NCI-H2196 treated with DMSO at 0.1 percent for 48 hours (cell line): ENCODE measurements around the gene LDLRAD3.
"Not testable (repeated sequence)": the region's sequence is repeated elsewhere in the genome, so short reads cannot be mapped to it uniquely, and the experiment has no call there.

ENCODE experiments used
- DNase-seq: peaks from one replicate; lab custom pipeline; 2025; ENCODE audit not compliant: unreplicated experiment; lab: John Stamatoyannopoulos, UW

The LDLRAD3 gene

DNA sequence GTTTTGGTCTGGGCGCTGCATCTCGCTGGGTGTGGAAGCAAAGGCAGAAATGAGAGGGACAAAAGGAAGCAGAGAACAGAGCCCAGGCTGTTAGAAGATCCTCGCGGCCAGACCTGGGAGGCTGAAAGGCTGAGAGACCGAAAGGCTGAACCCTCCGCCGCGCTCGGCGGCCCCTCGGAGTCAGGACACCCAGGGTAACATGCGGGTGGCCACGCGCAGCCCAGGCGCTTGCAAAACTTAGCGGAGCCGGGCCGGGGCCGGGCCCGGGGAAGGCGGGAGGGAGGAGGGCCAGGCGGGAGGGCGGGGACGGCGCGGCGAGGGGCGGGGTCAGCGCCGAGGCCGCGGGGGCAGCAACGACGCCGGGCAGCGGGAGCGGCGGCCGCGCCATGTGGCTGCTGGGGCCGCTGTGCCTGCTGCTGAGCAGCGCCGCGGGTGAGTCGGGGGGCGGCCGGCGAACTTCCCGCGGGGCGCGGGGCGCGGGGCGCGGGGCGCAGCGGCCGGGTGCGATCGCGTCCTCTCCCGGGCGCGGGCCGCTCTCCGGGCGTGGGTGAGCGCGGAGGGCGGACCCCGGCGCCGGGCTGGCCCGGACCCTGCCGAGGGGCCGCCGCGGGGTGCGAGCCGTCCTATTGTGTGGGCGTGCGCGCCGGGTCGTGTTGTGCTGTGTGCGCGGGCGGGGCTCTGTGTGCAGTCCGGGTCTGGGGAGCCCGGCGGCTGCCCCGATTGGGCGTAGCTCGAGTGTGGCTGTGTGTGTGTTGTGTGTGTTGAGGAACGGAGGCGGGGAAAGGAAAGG is at the start of gene LDLRAD3:
TSS of gene LDLRAD3 (plus strand) at position 350 of the 790 bp plus-strand sequence. CDS start at position 387, 37 bp downstream.
- peak; percentile 35 for DNase-seq

DNA sequence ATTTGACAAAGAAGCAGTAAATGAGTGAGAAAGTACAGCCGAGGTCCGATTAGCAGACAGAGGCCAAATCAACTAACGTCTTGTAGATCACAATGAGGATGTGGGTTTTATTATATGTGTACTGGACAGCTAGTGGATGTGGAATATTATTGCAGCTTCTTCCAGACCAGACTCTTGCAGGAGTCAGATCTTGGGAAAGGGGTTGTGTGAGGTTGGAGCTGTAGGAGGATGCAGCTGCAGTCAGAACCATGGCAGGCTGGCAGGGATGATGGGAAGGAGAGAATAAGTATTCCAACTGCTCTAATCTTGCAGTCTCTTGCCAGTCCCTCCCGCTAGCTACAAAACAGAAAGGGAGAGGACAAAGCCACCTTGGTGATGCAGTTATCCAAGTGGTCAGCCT is 46.8 kb upstream of the LDLRAD3 start:
- no peak for DNase-seq

GRCh38 chr11:35902961-35903360 is 40.9 kb upstream of the LDLRAD3 start:
- no peak for DNase-seq

GRCh38 chr11:35905646-35906276 is 38.1 kb upstream of the LDLRAD3 start:
- no peak for DNase-seq

- no peak for DNase-seq
These were observed 37.6 kb upstream of the LDLRAD3 start for GRCh38 chr11:35906277-35906661.

- DNase-seq, result no peak
These were observed 37.2 kb upstream of the LDLRAD3 start for GRCh38 chr11:35906681-35907080.

DNA sequence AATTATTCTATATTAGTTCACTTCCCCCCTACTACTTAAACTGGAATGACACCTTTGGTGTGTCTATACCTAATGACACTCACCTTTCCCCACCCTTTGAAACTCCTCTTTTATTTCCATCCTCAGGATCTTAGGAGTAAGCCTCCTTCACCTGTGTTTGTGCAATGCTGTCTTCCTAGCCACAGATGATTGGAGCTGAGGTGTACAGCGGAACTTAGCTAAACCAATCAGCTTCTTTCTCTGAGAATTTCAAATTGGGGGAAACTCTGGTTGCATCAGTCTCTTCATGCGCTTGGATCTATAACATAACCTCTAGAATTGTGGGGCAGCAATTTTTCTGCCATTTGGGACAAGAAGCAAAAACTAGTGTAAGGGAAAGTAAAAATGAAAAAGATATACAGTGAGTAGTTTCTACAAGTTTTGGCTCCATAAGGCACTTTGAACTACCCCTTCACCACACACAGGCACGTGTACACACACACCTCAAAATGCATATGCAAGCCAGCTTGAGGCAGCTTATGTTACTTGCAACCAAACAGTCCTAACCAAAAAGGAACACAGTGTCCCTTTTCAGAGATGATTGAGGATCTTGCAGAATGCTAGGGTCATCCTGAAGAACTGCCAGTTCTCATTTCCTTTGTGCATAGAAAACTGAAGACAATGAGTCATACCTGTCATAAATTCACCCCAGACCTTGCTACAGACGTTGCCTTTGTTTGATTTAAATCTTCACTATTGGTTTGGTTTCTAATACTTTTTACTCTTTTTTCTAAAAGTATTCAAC is 36.0 kb upstream of the LDLRAD3 start:
- no peak for DNase-seq

- not testable (repeated sequence) for DNase-seq
These were observed 35.5 kb upstream of the LDLRAD3 start for GRCh38 chr11:35908432-35908771.

DNA sequence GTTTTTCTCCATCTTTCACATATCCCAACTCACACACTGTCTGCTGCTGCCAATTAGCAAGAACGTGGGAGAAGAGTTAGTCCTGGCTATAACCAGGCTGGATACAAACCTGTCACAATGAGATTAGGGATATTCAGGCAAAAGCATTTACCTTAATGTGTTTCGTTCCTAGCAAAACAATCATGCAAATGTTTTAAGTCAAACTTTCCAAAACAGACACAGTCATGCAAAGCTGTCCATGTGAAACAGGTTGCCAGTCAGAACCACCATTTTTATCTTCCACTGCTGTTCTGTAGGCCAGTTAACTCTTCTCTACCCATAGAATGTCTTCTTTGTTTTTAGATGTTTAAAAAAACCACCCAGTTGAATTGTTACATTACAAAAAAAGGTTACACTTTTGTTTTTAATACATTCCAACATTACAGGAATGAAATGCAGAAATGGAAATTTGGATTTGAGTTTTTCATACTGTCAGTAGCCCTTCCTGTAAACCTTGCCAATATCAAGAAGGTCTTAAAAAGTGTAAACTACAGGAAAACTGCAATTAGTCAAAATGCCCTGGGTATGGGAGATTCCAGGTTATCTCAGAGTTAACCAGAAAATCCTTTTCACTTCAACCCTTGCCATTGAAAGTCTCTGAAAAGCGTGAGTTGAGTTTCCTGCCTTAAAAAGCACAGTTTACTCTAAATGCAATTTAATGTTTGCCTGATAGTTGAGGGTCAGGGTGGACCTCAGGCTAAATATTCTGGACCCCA is 34.2 kb upstream of the LDLRAD3 start:
- DNase-seq, result no peak

- no peak for DNase-seq
These were observed 32.8 kb upstream of the LDLRAD3 start for GRCh38 chr11:35911013-35911412.

GRCh38 chr11:35911616-35912165 is 32.2 kb upstream of the LDLRAD3 start:
- DNase-seq, result no peak

- not testable (repeated sequence) for DNase-seq
These were observed 31.4 kb upstream of the LDLRAD3 start for GRCh38 chr11:35912436-35912835.

DNA sequence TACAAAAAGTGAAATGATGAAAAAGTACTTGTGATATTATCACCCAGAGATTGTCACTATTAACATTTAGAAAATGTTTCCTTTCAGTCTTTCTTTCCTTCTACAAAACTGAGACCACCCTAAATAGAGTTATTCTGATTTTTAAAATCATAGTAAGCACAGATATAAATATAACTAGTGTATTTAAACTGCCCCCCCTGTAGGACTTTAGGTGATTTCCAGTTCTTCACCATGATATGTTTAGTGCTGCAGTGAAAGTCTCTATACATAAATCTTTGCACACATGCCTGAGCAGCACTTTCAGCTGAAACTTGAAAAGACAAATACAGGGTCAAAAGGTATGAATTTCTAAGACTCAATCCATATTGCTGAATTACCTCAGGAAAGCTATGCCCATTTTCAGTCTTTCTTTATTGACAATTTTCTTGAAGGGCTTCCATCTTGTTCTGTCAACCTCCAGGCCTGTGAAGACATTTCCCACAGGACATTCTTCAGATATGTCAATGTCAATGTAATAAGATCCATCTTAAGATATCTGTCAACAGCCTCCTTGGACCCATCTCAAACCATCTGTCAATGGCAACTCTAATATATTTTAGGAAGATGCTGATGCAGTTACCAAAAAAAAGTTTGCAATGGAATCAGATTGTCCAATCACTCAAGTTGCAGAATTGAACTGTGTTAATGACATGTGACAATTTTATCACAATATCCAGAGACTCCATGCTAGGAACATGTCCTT is 30.8 kb upstream of the LDLRAD3 start:
- DNase-seq, result no peak

GRCh38 chr11:35914816-35915215 is 29.0 kb upstream of the LDLRAD3 start:
- DNase-seq, result no peak

- DNase-seq, result no peak
These were observed 27.6 kb upstream of the LDLRAD3 start for GRCh38 chr11:35916270-35916669.

DNA sequence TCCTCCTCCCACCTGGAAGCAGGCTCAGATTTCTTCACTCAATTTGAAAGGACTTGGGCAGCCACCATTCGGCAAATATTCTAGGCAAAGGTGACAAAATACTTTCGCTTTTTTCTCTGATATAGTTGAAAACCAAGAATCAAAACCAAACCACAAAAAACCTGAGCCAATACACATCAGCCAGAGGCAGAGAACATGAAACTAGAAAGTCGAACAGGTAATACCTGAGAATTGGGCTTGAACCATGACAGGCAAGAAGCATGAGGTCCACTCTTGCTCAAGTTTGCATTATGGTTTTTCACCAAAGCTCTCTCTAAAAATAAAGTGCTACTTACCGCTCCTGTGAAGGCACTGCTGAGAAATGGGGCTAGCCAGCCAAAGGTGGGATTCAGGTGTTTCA is 26.2 kb upstream of the LDLRAD3 start:
- DNase-seq, result no peak

DNA sequence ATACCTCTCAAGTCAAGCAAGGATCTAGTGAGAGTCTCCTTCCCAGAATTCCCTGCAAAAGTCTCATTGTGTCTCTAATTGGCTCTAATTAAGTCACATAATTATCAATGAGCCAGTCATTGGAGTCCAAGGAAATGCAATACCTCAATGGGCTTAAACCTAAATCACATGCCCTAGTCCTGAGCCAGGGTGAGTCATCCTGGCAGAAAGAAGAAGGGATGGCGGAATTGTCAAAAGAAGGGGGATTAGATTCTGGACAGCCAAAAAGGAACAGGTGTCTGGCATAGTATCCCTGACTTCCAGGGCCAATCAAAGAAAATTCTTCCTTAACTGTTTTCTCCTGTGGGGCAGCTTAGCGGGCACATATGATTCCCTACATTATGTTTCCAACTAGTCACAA is 25.1 kb upstream of the LDLRAD3 start:
- DNase-seq, result peak; percentile 30

DNA sequence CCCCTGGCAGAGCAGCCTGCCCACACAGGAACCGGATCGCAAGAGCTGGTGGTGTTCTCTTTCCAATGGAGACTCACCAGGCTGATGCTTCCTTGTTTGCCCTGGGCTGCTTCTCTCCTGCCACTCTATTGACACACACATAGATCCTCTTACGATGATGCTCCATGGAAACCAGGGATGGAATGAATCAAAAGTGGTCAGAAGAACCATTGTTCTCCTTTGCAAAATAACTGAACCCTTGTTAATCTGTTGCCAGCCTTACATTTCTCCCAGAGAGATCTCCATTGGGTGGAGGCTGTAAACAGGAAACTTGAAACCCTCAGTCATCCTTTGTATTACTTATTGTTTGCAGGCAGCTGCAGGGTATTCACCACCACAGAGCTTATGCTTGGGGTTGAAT is 24.6 kb upstream of the LDLRAD3 start:
- DNase-seq, result peak; percentile 76

GRCh38 chr11:35923452-35923851 is 20.4 kb upstream of the LDLRAD3 start:
- DNase-seq, result no peak

- DNase-seq, result no peak
These were observed 19.1 kb upstream of the LDLRAD3 start for GRCh38 chr11:35924811-35925210.
